Progenitor cell of endocrine pancreas (in vitro differentiated cells): ENCODE measurements around the gene RBM10. TPM values are rescaled to one million over a fixed set of nuclear protein-coding genes. Genes with fewer than 3 reads are reported as not detected.

Experiments used
- DNase-seq: peaks from one replicate; pipeline ENCODE4 v3.0.0; 2021; ENCODE audit warnings: low spot score; ENCODE audit not compliant: unreplicated experiment
- H3K27ac Mint-ChIP-seq: 2 replicates; pipeline ENCODE4 v1.8.0; 2021; ENCODE audit warnings: mild to moderate bottlenecking, moderate library complexity, mixed read lengths
- H3K27me3 Mint-ChIP-seq: 2 replicates; pipeline ENCODE4 v1.8.0; 2021; ENCODE audit warnings: mixed read lengths
- H3K36me3 Mint-ChIP-seq: 2 replicates; pipeline ENCODE4 v1.8.0; 2022; ENCODE audit warnings: mixed read lengths; ENCODE audit not compliant: insufficient read depth
- H3K4me1 Mint-ChIP-seq: 2 replicates; pipeline ENCODE4 v1.8.0; 2021; ENCODE audit warnings: low read depth, mixed read lengths
- H3K4me3 Mint-ChIP-seq: 2 replicates; pipeline ENCODE4 v1.8.0; 2021; ENCODE audit warnings: low read depth, mild to moderate bottlenecking, moderate library complexity, mixed read lengths
- H3K9me3 Mint-ChIP-seq: 2 replicates; pipeline ENCODE4 v1.8.0; 2021; ENCODE audit warnings: low read depth, mixed read lengths
- CTCF ChIP-seq: fragments of 200-600 bp; sonication (generic); IDR thresholded peaks from one replicate; pipeline ENCODE4 v1.5.0; 2021; ENCODE audit warnings: antibody characterized with exemption, mild to moderate bottlenecking; ENCODE audit not compliant: unreplicated experiment
- total RNA-seq: library from RNA; stranded (reverse); gene quantifications from 2 replicates; pipeline ENCODE4 v1.2.1, GENCODE V29; 2021

The RBM10 gene
- total RNA-seq, 1 donor from 2014 or later, result 68.2 TPM

- no peak overlapping the region for H3K27ac Mint-ChIP-seq
- no peak for DNase-seq
- H3K4me1 Mint-ChIP-seq, result peaks cover 15% of the 10 kb centered on the region
- H3K9me3 Mint-ChIP-seq, result no peaks in the 10 kb centered on the region
- H3K36me3 Mint-ChIP-seq, result peaks cover 45% of the 10 kb centered on the region
- H3K4me3 Mint-ChIP-seq, result no peak overlapping the region
- no peak for TF ChIP-seq CTCF
- H3K27me3 Mint-ChIP-seq, result no peaks in the 10 kb centered on the region
Observed at GRCh38 chrX:47202316-47202715, 57.3 kb downstream of the RBM10 start.

- Mint-ChIP-seq H3K36me3 (peaks cover 46% of the 10 kb centered on the region), H3K4me3 (no peak overlapping the region), H3K4me1 (peaks cover 9% of the 10 kb centered on the region), H3K27ac (no peak overlapping the region), H3K27me3 (no peaks in the 10 kb centered on the region), H3K9me3 (no peaks in the 10 kb centered on the region)
- no peak for DNase-seq
- TF ChIP-seq CTCF, result no peak
Observed at GRCh38 chrX:47202877-47203276, 57.9 kb downstream of the RBM10 start.

GRCh38 chrX:47204970-47205369, 59.9 kb downstream of the RBM10 start:
- no peak for DNase-seq
- H3K27ac Mint-ChIP-seq, result no peak overlapping the region
- H3K4me3 Mint-ChIP-seq, result no peak overlapping the region
- no peaks in the 10 kb centered on the region for H3K4me1 Mint-ChIP-seq
- no peaks in the 10 kb centered on the region for H3K27me3 Mint-ChIP-seq
- H3K36me3 Mint-ChIP-seq, result peaks cover 41% of the 10 kb centered on the region
- TF ChIP-seq CTCF, result no peak
- H3K9me3 Mint-ChIP-seq, result no peaks in the 10 kb centered on the region

- DNase-seq, result no peak
- Mint-ChIP-seq H3K27ac (no peak overlapping the region), H3K36me3 (peaks cover 41% of the 10 kb centered on the region), H3K4me1 (no peaks in the 10 kb centered on the region), H3K9me3 (no peaks in the 10 kb centered on the region), H3K4me3 (no peak overlapping the region), H3K27me3 (no peaks in the 10 kb centered on the region)
- TF ChIP-seq CTCF, result no peak
Observed at GRCh38 chrX:47206316-47206715, 61.3 kb downstream of the RBM10 start.

GRCh38 chrX:47208108-47208507, 63.1 kb downstream of the RBM10 start:
- Mint-ChIP-seq H3K9me3 (no peaks in the 10 kb centered on the region), H3K4me1 (no peaks in the 10 kb centered on the region), H3K27ac (peak overlapping the region; percentile 16), H3K36me3 (peaks cover 42% of the 10 kb centered on the region), H3K27me3 (no peaks in the 10 kb centered on the region), H3K4me3 (no peak overlapping the region)
- DNase-seq, result no peak
- no peak for TF ChIP-seq CTCF
